GM12872 (cell line): Measurements from ENCODE around the gene MAP2K7.

ENCODE experiments used
- TF ChIP-seq, protein P1 (sequence below): IDR thresholded peaks from 3 replicates; pipeline ENCODE4 v1.5.1; 2011; ENCODE audit warnings: low read depth, mild to moderate bottlenecking, low read length, moderate library complexity; ENCODE audit not compliant: insufficient read depth

Gene MAP2K7

DNA sequence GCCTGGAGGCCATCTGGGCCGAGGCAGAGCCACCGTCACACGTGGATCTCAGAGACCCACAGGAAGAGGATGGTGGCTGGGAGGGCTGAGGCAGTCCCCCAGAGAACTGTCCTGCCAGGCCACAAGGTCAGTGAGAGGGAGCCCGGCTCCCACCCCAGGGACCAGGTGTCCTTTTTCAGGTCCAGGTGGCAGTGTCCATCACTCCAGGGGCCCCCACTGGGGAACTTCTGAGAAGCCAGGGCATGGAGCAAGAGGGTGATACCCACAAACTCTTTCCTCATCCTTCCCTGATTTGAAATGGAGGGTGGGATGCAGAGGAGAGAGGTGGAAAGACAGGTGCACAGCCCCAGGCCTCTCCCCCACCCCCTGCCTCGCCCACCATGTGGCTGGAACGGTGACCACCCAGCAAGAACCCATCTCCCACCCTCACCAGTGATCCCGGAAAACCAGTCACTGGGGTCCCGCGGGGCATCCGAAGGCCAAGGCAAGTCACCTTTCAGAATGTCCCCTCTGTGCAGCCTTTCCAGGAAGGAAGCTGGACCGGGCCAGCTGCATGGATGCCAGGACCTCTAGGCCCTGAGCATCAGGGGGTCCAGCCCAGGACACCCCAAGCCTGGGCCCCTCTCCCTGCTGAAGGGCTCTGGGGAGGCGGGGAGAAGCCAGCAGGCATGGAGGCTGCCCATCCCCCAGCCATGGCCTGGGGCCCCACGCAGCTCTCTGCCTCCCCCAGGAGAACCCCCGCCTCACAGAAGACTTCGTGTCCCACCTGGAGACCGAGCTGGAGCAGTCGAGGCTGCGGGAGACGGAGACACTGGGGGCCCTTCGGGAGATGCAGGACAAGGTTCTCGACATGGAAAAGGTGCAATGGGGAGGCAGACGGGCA, 43.6 kb upstream of the MAP2K7 start:
- TF ChIP-seq, protein P1, sequence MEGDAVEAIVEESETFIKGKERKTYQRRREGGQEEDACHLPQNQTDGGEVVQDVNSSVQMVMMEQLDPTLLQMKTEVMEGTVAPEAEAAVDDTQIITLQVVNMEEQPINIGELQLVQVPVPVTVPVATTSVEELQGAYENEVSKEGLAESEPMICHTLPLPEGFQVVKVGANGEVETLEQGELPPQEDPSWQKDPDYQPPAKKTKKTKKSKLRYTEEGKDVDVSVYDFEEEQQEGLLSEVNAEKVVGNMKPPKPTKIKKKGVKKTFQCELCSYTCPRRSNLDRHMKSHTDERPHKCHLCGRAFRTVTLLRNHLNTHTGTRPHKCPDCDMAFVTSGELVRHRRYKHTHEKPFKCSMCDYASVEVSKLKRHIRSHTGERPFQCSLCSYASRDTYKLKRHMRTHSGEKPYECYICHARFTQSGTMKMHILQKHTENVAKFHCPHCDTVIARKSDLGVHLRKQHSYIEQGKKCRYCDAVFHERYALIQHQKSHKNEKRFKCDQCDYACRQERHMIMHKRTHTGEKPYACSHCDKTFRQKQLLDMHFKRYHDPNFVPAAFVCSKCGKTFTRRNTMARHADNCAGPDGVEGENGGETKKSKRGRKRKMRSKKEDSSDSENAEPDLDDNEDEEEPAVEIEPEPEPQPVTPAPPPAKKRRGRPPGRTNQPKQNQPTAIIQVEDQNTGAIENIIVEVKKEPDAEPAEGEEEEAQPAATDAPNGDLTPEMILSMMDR = no peak

DNA sequence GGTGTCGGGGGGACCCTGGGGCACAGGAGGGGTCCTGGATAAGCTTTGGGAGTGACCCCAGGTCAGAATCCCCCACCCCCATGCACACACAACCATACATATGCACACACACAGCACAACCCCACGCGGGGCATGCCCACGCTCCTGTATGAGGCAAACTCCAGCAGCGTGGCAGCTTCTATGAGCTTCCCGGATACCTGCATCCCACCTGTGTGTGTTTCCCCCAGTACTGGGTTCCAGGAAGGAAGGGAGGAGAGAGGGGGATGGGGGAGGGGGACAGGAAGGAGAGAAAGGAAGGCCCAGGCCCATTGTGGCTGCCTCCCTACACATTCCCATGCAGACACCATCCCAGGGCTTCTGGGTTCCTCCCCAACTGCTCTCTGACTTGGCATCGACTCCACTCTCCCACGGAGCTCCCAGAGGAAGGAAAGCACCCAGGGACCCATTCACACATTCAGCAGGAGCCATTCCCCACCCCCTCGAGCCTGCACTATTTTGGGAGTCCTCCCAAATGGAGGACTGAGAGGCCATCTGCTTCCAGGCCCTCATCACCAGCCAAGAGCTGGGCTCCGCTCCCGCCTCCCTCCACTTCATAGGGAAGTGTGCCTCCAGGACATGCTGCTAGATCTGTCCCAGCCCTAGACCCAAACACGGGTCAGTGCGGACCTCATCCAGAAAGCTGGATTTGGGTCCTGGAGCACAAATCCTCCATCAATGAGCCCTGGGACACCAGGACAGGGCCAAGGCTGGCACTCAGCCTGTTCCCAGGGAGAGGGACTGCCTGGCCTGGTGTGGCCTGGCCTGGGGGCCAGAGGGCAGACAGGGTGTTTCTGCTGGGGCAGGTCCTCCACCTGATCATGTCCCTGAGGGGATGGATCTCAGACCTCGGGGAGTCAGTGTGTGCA, 42.7 kb upstream of the MAP2K7 start:
- TF ChIP-seq, protein P1 = no peak

DNA sequence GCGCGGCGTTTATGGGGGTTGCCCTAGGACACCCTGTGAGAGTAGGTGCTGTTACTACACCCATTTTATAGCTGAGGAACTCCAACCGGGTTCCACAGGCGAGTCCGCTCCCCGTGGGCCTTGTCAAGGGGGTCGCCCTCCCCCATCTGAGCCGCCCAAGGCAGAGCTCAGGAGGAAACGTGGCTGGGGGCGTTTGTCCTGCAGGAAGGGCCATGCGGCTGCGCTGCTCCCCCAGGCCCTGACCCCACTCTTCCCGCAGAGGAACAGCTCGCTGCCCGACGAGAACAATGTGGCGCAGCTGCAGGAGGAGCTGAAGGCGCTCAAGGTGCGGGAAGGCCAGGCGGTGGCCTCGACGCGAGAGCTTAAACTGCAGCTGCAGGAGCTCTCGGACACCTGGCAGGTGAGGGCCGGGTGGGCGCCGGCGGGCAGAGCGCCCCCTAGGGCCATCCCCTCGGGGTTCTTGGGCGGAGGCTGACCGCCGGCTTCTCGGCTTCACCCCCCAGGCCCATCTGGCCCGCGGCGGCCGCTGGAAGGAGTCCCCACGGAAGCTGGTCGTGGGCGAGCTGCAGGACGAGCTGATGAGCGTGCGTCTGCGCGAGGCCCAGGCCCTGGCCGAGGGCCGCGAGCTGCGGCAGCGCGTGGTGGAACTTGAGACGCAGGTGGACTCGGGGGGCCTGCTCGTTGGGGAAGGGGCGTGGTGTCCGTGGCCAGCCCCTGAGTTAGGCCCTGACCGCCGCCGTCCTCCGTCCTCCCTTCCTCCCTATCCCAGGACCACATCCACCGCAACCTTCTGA, 41.9 kb upstream of the MAP2K7 start:
- TF ChIP-seq, protein P1 = no peak

DNA sequence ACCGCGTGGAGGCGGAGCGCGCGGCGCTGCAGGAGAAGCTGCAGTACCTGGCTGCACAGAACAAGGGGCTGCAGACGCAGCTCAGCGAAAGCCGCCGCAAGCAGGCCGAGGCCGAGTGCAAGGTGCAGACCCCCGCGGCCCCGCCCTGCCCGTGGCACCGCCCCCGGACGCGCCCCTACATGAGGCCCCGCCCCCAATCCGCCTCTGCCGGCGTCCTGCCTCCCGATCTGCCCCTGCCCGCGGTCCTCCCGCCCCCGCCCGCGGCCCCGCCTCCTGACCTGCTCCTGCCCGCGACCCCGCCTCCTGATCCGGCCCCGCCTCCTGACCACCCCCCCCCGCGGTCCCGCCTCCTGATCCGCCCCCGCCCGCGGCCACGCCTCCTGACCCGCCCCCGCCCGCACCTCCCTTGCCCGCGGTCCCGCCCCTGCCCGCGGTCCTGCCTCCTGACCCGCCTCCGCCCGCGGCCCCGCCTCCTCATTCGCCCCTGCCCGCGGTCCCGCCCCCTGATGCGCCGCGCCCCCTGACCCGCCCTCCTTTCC, 41.2 kb upstream of the MAP2K7 start:
- TF ChIP-seq, protein P1 = no peak

DNA sequence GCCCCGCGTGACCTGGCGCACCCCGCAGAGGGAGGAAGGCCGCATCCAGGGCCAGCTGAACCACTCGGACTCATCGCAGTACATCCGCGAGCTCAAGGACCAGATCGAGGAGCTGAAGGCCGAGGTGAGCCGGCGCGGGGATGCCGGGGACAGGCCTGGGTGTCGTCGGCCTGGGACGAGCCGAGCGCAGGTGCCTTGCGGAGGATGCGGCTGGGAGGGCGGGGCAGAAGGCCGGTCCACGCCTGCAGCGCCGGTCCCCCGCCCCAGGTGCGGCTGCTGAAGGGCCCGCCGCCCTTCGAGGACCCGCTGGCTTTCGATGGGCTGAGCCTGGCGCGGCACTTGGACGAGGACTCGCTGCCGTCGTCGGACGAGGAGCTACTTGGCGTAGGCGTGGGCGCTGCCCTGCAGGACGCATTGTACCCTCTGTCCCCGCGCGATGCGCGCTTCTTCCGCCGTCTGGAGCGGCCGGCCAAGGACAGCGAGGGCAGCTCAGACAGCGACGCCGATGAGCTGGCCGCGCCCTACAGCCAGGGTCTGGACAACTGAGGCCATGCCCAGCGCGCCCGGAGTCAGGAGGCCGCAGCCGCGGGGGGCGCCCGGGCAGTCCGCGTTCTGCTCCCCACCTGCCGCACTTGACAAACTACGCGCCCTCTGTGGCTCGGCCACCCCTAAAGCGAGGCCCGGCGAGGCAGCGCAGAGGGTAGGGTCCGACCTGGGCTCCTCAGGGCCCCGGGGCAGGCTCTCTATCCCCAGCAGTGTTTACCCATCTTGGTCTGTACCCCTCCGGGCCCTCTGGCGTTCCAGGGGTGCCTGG, 40.3 kb upstream of the MAP2K7 start:
- TF ChIP-seq, protein P1 = no peak

DNA sequence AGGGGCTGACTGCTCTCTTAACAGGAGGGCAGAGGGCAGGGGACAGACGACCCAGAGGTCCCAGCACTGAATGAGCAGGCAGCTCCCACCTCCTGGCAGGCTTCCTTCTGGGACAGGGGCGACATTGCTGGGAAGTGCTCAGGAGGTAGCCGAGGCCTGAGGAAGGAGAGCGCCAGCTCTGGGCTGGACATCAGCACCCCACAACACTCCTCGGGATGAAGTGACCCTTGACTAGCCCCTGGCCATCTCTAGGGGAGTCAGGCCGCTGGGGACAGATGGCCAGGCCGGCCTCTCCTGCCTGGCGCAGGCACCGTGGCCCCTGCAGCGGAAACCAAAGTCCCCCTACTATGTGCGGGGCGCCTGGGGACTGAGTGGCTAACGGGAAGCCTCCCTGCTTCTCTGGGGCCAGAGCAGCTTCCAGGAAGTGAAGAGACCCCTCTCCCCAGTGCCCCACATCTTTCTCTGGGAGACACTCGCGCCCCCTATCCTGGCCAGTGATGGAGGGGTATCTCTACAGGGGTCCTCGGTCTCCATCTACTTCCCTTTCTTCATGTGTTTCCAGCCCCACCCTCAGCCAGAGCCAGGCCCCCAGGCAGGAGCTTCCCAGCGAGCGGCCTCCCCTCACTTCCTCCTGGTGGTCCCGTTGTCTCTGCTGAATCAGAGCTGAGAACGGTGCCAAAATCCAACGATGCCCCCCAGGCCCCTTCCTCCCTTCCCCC, 39.5 kb upstream of the MAP2K7 start:
- TF ChIP-seq, protein P1 = no peak
